ENCODE data around the gene TMEM258. TPM values are rescaled to one million over a fixed set of nuclear protein-coding genes. Genes with fewer than 3 reads are reported as not detected.

Gene TMEM258
- total and polyA plus RNA-seq, 9 of the 15 experiments (the other 6 are each of a cell fraction or from before 2014, with no cell fraction given), result 97.2 to 856 (median 231) TPM

- peak; percentile 59; the same call in 1 of the 2 replicates for TF ChIP-seq E2F1 (CRISPR knock-in tag; IDR thresholded peaks at IDR 0.05)
- no peak for TF ChIP-seq NFATC3 (IDR thresholded peaks at IDR 0.05)
- peak; percentile 72 for TF ChIP-seq POLR2A (conservative IDR thresholded peaks at IDR 0.05)
- 0 out of 2 replicates have a peak, but pooled peaks have one; percentile 24 for TF ChIP-seq MAFK (IDR thresholded peaks at IDR 0.05; ENCODE audit: low read length)
- peak; percentile 99 for TF ChIP-seq NFRKB (IDR thresholded peaks at IDR 0.05; ENCODE audit: low read depth)
- TF ChIP-seq TRIM25 (IDR thresholded peaks at IDR 0.05; ENCODE audit: borderline replicate concordance), result no peak
- TF ChIP-seq SMARCA5 (IDR thresholded peaks at IDR 0.05), result peak; percentile 67; the same call in 1 of the 2 replicates
- TF ChIP-seq BRD9 (IDR thresholded peaks at IDR 0.05; ENCODE audit: low read depth, partially characterized antibody), result peak; percentile 97
- TF ChIP-seq NFIC (IDR thresholded peaks at IDR 0.05), result peak; percentile 57
- 0 out of 2 replicates have a peak, but pooled peaks have one; percentile 21 for TF ChIP-seq LCOR (CRISPR knock-in tag; IDR thresholded peaks at IDR 0.05)
- peak; percentile 57; the same call in 1 of the 2 replicates for TF ChIP-seq ZBTB2 (IDR thresholded peaks at IDR 0.05)
- TF ChIP-seq ADNP (tag; IDR thresholded peaks at IDR 0.05), result no peak
- TF ChIP-seq HLTF (IDR thresholded peaks at IDR 0.05), result 0 out of 2 replicates have a peak, but pooled peaks have one; percentile 27
- peak; percentile 87 for TF ChIP-seq ZNF311 (CRISPR knock-in tag; IDR thresholded peaks at IDR 0.05)
- TF ChIP-seq PHB (CRISPR knock-in tag; IDR thresholded peaks at IDR 0.05), result 0 out of 2 replicates have a peak, but pooled peaks have one; percentile 49
- no peak for TF ChIP-seq PREB (CRISPR knock-in tag; IDR thresholded peaks at IDR 0.05)
- TF ChIP-seq ZC3H11A (IDR thresholded peaks at IDR 0.05; ENCODE audit: low read depth, low read length), result no peak
- no peak for TF ChIP-seq ATF7 (IDR thresholded peaks at IDR 0.05)
- TF ChIP-seq PHB2 (IDR thresholded peaks at IDR 0.05; ENCODE audit: low read depth), result peak; percentile 56; the same call in 1 of the 2 replicates
- TF ChIP-seq HEY1 (CRISPR knock-in tag; IDR thresholded peaks at IDR 0.05; ENCODE audit: borderline replicate concordance), result peak; percentile 56; the same call in 1 of the 2 replicates
- TF ChIP-seq BHLHE40 (IDR thresholded peaks at IDR 0.05; ENCODE audit: low read length), result peak; percentile 38; the same call in 1 of the 2 replicates
- peak; percentile 63; the same call in 1 of the 2 replicates for TF ChIP-seq EHMT2 (IDR thresholded peaks at IDR 0.05)
- TF ChIP-seq DMBX1 (CRISPR knock-in tag; IDR thresholded peaks at IDR 0.05; ENCODE audit: borderline replicate concordance), result peak; percentile 85
- no peak for TF ChIP-seq EWSR1 (IDR thresholded peaks at IDR 0.05; ENCODE audit: borderline replicate concordance, low read depth, partially characterized antibody)
- TF ChIP-seq NR4A1 (CRISPR knock-in tag; IDR thresholded peaks at IDR 0.05), result peak; percentile 96
- TF ChIP-seq NR4A1 (tag; IDR thresholded peaks at IDR 0.05), result peak; percentile 95
- TF ChIP-seq ZBTB17 (CRISPR knock-in tag; IDR thresholded peaks at IDR 0.05), result peak; percentile 70; the same call in 1 of the 2 replicates
Observed at GRCh38 chr11:61834278-61835048, 42.1 kb upstream of the TMEM258 start (continued).

Data from K562 (cell line).